DMS79 treated with DMSO at 0.1 percent for 48 hours (cell line): ENCODE results near the gene AAGAB.

ENCODE experiments used
- DNase-seq: peaks from one replicate; lab custom pipeline; 2025; lab: John Stamatoyannopoulos, UW

Gene AAGAB

GRCh38 chr15:67188551-67189218 lies 65.8 kb downstream of the AAGAB start:
- DNase-seq, result no peak

GRCh38 chr15:67187351-67187854 lies 67.1 kb downstream of the AAGAB start:
- no peak for DNase-seq

DNA sequence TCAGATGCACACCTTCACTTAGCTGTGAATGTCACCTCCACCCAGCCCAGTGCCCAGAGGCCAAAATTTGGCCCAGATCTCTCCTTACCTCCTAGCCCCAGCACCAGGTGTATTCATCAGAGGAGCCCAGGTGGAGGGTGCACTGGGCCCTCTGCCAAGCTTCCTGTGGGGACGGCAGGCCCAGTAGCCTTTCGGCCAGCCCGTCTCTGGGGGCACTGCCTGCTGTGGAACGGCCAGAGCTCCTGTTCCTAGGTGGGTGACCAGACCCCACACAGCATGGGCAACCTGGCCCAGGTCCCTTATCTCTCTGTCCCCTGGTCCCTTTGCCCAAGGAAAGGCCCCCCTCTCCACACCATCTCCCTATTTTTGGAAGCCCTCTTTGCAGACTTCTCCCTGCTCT lies 67.8 kb downstream of the AAGAB start:
- DNase-seq, result no peak

DNA sequence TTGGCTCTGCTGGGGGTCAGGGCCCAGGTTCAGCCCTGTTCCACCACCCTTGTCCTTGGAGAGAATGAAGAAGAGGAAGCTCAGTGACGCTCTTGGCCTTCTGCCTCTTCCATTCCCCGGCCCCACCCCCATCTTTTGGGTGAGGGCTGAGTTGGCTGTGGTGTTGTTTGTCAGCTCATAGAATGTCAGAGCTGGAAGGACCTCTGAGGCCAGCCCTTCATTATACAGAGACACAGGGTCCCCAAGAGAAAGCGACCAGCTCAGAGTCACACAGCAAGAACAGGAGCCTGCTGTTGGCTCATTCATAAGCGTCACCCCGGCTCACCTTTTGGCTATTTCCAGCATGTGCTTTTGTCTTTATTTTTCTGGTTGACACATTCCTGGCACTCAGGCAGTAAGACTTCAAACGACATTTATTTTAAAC lies 68.2 kb downstream of the AAGAB start:
- DNase-seq, result no peak

- DNase-seq, result peak; percentile 14
Measured at GRCh38 chr15:67185621-67186225, 68.7 kb downstream of the AAGAB start.

GRCh38 chr15:67185051-67185450 lies 69.4 kb downstream of the AAGAB start:
- DNase-seq, result peak; percentile 24

GRCh38 chr15:67184208-67184925 lies 70.1 kb downstream of the AAGAB start:
- DNase-seq, result no peak

- DNase-seq, result no peak
Measured at GRCh38 chr15:67183443-67184169, 70.9 kb downstream of the AAGAB start.

DNA sequence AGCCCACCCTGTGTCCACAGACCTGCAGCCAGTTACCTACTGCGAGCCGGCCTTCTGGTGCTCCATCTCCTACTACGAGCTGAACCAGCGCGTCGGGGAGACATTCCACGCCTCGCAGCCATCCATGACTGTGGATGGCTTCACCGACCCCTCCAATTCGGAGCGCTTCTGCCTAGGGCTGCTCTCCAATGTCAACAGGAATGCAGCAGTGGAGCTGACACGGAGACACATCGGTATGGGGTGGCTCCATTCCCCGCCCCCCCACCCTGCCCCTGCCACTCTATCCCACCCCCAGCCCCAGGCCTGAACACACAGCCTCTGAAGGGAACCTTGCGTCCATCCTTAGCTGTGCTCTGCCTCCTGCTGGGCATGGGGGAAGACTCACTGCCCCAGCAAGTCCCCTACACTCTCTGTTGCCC lies 73.2 kb downstream of the AAGAB start:
- no peak for DNase-seq

DNA sequence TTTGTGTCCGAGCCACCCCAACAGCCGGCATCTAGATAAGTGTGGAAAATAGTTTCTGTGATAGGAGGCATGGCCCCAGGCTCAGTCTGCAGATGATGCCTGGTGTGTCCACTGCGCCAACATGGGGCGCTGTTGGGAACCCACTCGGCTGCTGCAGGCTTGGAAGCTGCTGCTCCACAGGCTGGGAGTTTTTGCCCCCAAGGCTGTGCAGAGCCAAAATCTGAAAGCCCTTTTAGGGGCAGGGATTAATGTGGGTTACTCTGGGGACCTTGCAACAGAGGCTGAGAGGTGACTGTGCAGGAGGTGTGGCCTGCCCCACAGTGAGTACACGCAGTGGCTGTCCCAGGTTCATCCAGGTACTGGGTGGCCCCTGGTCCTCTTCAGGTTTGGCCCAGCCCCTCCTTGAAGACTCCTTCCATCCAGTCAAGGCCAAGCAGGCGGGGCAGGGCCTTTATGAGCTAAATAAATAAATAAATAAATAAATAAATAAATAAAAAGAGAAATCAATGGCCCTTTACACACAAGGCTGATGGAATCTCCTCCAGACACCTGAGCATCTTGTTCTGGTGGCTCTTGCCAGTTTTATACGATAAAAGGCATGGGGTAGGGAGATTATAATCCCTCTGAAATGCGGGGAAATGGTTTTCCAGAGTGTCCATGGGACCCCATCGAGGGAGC lies 73.8 kb downstream of the AAGAB start:
- no peak for DNase-seq

DNA sequence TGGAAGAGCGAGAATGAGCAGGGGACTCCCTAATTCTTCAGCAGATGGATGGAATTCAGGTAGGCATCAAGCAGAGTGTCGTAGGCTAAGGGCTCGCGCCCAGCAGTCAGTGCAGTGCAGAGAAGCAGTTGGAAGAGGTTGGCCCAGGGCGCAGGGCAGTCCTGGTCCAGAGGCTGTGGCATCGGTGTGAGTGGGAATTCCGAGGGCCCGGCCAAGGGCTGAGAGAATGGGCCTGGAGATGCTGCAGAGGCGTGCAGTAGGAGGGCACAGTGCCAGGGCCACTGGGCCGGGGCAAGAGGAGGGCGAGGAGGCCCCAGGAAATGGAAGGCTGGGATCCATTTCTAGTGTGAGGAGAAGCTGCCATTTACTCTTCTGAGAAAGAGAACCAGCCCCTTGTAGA lies 74.4 kb downstream of the AAGAB start:
- no peak for DNase-seq

GRCh38 chr15:67179411-67179995 lies 75.0 kb downstream of the AAGAB start:
- DNase-seq, result no peak

GRCh38 chr15:67178569-67179210 lies 75.8 kb downstream of the AAGAB start:
- DNase-seq, result no peak

DNA sequence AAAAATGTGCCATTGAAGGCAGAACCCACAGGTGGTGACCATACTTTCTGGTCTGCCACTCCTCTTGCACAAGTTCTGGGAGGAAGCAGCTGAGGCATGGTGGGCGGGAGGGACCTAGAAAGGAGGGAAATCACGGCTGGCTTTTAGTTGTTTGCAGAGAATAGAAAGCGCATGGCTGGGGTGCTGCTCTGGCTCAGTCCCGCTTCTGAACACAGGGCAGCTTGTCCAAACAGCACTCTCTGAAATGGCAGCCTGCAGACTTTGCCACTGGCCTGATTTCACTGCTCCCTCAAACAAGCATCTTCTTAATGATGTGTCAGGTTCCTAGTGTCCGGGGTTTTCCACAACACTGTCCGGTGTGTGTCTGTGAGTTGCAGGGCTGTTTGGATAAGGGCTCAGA lies 76.7 kb downstream of the AAGAB start:
- no peak for DNase-seq

DNA sequence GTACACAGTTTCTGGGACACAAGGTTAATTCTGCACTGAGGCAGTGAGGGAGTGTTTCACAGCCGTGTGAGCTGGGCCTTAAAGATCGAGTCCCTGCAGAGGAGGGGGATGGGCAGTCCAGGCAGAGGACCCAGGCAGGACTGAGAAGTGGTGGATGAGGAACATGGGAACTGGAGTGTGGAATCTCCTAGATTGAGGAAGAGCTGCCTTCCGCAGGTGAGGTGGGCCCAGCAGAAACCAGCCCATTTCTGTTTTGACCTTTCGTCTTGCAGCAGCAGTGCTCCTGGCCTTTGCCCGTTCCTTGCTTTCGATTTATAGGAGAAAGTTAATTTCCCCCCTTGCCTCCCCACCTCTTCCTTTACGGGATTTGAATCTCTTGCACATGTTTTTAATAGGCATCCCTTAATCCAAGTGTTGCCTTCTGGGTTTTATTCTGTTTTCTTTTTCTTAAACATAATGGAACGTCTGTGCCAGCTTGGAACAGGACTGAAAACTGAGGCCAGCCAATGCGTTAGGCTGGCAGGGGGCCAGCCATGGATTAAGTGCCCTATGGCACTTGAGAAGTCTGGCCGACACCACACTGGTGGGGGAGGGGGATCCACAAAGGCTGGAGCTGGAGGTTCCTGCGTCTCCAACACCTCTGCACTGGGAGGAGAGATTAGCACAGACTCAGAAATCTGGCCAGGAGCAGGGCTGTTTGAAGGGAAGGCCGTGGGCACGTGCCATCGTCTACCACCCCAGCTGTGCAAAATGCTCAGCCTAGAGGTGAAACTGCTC lies 78.1 kb downstream of the AAGAB start:
- DNase-seq, result peak; percentile 66

GRCh38 chr15:67175643-67176071 lies 78.8 kb downstream of the AAGAB start:
- no peak for DNase-seq

DNA sequence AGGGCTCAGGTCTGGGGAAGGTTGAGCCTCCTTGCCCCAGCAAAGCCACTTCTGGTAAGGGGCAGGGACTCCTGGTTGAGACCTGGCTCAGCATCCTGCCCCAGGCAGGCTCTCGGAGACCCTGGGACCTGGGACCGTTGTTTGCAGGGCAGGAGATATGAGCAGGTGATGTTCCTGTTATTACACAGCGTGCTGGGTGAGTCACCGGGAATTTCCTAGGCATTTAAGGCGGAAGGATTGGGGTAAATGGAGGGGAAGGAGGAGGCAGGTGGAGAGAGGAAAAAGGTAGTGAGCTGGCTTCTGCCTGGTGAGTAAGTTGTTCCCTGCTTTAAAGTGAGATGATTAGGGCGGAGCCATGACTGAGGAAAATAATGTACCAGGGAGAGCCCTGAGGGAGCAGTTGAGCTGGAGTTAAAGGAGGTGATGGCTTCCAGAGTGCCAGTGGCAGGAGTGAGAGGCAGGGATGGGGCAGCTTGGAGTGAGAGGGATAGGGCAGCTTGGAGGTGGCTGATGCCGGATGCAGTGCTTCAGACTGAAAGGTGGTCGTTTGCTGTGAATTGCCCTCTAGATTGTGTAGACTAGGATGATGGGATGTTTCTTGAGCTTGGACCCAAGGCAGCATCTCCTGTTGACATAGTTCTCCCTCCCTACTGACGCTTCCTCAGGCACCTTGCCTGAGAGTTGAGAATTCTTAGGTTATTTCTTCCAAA lies 79.4 kb downstream of the AAGAB start:
- DNase-seq, result no peak

GRCh38 chr15:67174446-67174845 lies 80.0 kb downstream of the AAGAB start:
- DNase-seq, result no peak

DNA sequence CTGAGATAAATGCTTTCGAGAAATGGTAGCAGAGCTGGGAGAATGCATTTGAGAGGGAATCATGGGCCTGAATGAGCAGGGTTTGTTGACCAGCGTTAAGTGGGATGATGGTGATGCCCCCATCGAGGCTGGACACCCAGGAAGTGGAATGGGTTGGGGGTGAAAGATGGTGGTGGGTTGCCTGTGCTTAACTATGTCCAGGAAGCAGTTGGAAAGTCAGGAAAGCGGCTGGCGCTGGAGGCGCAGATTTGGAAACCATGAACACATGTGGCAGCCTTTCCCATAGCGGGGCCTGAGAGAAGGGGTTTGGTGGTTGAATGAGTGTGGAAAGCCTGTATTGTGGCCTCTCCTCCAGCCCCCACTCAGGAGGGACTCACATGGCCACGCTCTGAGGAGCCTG lies 80.7 kb downstream of the AAGAB start:
- DNase-seq, result no peak
